SW480 (cell line): ENCODE measurements around the gene NAMPT.
"Not testable (repeated sequence)": the region's sequence is repeated elsewhere in the genome, so short reads cannot be mapped to it uniquely, and the experiment has no call there.

Experiments
- DNase-seq: peaks from one replicate; pipeline ENCODE4 v3.0.0-alpha.2; 2016; ENCODE audit warnings: low spot score

The NAMPT gene

GRCh38 chr7:106231856-106232490 lies 52.8 kb downstream of the NAMPT start:
- no peak for DNase-seq

- no peak for DNase-seq
Observed at GRCh38 chr7:106225856-106226255, 58.9 kb downstream of the NAMPT start.

GRCh38 chr7:106224797-106225196 lies 60.0 kb downstream of the NAMPT start:
- no peak for DNase-seq

DNA sequence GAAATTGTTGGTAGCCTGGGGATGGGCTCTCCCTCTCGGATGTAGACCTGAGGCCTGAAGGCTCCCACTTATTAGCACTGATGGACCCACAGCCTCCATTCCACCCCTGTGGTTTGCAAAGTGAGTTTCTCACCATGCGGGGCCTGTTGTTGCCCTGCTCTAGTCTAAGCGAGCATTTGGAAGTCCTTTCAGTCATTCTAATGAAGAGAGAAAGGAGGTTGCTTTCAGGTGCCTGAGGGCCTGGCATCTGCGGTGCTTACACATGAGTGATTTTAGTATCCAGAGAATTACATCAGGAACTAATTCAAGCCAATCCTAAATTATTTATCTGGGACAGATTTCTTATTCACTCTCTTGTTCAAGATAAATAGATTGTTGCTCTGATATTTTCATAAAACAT lies 61.6 kb downstream of the NAMPT start:
- DNase-seq, result no peak

DNA sequence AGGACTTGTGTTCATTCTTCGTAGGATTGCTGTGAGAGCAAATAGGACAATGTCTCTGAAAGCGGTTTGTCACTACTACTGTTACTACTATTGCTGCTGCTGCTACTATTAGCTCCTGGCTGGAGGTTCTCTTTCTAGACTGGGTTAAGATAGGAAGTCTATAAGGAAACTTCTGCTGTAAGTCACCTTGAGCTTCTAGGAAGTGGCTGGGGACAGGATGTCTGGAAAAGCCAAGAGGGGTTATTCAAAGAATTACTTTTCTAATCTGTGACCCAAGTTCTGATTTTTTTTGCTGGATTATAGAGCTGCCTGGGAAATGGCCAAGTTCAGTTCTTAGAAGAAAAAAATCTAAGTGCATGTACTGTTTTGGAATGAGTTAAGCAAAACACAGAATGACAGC lies 62.2 kb downstream of the NAMPT start:
- no peak for DNase-seq

GRCh38 chr7:106220307-106220706 lies 64.5 kb downstream of the NAMPT start:
- no peak for DNase-seq

GRCh38 chr7:106219170-106219569 lies 65.6 kb downstream of the NAMPT start:
- no peak for DNase-seq

DNA sequence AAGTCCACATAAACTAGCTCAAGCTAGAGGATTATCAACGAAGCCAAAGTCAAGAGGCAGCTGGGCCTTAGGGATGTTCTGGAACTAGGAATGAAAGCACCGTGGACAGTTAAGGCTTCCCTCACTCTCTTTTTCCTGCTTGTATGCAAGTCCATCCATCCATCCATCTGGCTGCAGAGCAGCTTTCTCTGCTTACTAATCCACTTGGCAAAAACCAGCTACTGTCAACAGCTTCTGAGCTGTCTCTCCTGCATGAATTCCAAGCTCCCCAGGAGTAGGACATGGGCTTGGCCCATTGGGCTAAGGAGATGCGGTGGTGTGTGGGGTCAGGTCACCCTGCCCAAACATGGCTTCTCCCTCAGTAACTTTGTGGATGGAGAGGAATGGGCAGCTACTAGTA lies 66.2 kb downstream of the NAMPT start:
- no peak for DNase-seq

- DNase-seq, result peak; percentile 41
Observed at GRCh38 chr7:106216923-106217542, 67.8 kb downstream of the NAMPT start.

- DNase-seq, result peak; percentile 61
Observed at GRCh38 chr7:106216517-106216922, 68.3 kb downstream of the NAMPT start.

DNA sequence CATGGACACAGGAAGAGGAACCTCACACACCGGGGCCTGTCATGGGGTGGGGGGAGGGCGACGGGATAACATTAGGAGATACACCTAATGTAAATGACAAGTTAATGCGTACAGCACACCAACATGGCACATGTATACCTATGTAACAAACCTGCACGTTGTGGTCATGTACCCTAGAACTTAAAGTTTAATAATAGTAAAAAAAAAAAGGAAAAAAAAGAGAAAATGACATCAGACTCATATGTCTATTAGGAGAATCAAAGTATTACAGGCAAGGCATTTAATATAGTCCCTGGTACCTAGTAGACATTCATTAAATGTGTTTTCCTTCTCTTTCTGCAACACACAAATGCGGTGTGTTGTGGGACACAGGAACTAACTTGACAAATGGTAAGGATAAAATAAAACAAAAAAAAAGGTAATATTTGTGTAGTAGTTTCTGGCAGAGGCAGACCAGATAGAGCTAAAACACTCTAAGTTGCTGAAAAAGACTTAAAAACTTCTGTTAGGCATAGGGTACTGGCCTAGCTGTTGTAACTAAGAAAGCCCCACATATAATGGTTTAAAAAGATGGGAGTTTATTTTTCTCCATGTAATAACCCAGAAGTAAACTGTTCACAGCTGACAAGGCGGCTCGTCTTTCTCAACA lies 68.8 kb downstream of the NAMPT start:
- DNase-seq, result no peak

GRCh38 chr7:106208944-106209343 lies 75.8 kb downstream of the NAMPT start:
- DNase-seq, result not testable (repeated sequence)

DNA sequence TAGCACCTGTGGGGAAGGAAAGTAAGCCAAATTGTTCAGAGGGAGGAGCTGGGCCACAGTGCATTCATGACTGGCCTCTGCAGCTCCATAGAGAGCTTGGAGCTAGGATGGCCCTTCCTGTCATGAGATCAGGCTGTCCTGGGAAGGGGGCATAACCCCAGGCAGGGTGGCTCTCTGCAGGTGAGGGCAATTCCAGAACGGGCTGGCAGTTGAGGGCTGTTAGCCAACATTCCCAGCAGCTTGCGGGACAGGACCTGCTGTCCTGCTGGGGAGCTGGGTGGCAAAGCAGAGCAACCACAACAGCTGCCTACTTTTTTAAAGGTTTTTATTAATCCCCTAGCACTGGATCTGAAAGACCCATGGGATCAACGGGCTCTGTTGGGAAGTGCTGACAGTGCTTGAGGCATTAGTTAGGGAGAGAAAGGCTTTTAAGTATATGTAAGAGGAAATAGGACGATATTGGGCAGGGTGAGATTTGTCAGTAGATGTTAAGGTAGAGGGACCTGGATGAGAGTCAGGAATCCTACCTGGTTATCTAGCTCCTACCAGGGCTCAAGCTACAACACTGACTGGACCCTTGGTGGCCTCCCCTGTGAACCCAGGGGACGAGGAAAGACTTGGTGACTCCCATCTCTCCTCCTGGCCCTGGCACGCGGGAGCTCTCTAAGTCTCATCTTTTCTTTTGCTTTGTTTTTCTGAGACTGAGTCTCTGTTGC lies 77.8 kb downstream of the NAMPT start:
- no peak for DNase-seq

- DNase-seq, result no peak
Observed at GRCh38 chr7:106205621-106206222, 79.1 kb downstream of the NAMPT start.

- DNase-seq, result no peak
Observed at GRCh38 chr7:106203473-106203872, 81.3 kb downstream of the NAMPT start.

DNA sequence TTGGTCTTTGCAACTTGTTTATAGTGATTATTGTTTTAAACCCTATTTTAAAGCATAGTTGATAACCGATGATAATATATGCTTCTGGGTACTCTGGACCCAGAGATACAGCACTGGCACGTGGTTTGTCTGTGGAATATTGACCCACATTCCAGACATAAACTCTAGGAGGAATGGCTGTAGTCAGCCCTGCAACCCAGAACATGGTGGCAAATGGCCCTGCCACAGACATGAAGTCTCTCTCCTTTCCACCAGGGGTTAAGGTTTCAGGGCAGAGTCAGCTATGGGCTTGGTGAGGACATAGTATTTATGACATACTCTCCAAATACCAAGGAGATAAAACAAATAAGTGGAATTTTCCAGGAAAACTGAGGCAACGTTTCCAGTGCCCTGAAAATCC lies 83.6 kb downstream of the NAMPT start:
- DNase-seq, result no peak

GRCh38 chr7:106199813-106200364 lies 84.9 kb downstream of the NAMPT start:
- no peak for DNase-seq

DNA sequence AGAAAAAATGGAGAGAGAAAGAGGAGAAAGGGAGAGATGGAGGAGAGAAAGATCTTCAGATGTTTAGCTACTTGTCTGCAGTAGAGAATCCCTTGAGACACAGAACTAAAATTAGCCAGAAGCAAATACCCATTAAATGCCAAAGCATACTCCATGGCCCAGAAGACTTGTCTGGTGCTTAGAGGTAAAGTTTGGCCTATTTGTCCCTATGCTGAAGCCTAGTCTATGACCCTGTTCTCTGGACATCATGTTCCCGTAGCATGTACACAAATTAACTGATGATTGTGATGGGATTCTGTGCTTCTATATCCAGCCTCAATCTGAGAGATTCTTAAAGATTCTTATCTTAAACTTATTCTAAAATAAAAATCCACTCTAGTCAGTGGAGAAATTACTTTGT lies 85.8 kb downstream of the NAMPT start:
- DNase-seq, result no peak
